SH-SY5Y (cell line): ENCODE data around the gene EVA1B.

Experiments used
- GATA2 ChIP-seq: IDR thresholded peaks from 2 replicates; pipeline ENCODE4 v1.6.1; 2011; ENCODE audit warnings: mild to moderate bottlenecking, low read depth, low read length
- GATA3 ChIP-seq: IDR thresholded peaks from 2 replicates; pipeline ENCODE4 v1.6.1; 2011; ENCODE audit warnings: low read depth, mild to moderate bottlenecking, low read length, moderate library complexity

The EVA1B gene

DNA sequence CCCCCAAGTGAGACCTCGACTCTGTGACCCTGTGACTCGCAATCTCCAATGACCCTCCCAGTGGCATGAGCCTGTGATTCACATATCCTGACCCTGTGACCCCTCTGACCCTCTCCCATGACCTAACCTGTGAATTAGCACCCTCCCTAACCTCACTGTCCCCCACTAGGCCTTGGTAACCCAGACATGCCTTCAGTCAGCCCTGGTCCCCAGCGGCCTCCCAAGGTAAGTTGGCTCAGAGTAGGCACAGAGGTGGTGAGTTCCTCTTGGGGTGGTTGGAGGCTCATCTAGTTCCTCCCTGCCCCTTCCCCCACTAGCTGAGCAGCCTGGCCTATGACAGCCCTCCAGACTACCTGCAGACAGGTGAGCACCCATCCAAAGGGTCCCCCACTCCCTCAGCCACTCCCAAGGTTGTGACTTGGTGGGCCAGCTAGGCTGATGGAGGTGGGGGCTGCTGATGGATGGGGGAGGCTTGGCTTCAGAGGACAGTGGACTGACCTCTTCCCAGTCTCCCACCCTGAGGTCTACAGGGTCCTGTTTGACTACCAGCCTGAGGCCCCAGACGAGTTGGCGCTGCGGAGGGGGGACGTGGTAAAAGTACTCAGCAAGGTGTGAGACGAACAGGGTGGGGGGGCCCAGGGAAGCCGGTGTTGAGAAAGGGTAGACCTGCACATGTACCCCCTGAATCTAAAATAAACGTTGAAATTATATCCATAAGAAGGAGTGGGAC lies 15.7 kb downstream of the EVA1B start:
- TF ChIP-seq GATA2 (no peak), GATA3 (no peak)

DNA sequence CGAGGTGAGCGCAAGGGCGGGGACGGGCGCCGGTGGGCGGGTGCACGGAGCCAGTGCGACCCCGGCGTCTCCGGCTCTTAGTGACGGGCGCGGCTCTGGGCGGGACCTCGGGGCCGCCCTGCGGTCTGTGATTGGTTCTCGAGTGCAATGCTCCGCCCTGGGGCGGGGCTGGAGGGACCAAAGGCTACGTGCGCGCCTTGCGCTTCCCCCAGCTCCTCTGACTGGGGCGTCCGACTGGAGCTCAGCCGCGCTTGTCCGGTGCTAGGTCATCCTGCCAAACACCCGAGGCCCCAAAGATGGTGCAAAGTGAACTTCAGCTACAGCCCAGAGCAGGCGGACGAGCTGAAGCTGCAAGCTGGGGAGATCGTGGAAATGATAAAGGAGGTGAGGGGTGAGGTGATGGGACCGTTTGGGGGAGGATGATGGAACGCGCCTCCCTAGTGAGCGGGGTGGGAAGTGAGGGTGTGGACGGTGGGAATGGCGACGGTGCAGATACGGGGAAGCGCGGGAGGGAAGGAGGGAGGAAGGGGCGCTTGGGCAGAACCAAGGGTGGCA lies 16.5 kb downstream of the EVA1B start:
- TF ChIP-seq GATA3 (no peak), GATA2 (peak; percentile 86)

DNA sequence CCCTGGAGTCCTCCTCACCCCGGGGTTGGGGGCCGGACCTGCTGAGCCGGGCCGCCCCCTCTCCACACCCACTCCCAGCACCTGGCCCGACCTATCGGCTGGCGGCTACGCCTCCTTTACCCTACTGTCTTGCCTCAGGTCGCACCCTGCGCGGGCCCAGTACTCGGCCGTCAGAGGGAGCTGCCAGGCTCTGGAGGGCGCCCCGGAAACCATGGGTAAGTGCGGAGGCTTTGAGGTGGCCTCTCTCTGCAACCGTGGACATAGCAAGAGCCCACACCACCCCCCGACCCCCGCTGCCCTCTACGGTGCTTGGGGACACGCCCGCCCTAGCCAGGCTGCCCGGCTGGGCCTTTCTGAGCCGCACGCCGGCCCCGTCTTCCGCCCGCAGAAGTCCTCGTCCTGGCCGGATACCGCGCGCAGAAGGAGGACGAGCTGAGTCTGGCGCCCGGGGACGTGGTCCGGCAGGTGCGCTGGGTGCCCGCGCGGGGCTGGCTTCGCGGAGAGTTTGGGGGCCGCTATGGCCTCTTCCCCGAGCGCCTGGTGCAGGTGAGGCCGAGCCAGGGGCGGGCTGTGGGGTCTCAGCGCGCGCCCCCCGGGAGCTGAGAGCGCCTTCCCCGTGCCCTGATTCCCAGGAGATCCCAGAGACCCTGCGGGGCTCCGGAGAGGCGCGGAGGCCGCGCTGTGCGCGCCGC lies 17.1 kb downstream of the EVA1B start, which contains the start of gene SH3D21:
Gene SH3D21 (plus strand): TSS at position 159 of the 692 bp plus-strand sequence. CDS start 53 bp downstream, at position 212.
- no peak for TF ChIP-seq GATA3
- TF ChIP-seq GATA2 = no peak

DNA sequence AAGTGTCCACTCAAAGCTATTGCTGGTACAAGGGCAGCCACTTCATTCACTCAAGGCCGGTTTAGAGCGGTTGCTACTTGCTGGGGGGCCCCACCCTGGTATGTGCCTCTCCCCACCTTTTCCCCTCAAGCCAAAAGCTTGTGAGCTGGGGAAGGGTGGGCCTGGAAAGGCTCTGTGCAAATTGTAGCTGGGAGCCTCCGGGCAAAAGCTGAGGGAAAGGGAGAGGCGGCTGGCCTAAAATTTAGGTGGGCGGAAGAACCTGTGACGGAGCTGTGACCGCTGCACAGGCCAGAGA lies 17.6 kb downstream of the EVA1B start:
- TF ChIP-seq GATA3 = no peak
- TF ChIP-seq GATA2 = no peak

DNA sequence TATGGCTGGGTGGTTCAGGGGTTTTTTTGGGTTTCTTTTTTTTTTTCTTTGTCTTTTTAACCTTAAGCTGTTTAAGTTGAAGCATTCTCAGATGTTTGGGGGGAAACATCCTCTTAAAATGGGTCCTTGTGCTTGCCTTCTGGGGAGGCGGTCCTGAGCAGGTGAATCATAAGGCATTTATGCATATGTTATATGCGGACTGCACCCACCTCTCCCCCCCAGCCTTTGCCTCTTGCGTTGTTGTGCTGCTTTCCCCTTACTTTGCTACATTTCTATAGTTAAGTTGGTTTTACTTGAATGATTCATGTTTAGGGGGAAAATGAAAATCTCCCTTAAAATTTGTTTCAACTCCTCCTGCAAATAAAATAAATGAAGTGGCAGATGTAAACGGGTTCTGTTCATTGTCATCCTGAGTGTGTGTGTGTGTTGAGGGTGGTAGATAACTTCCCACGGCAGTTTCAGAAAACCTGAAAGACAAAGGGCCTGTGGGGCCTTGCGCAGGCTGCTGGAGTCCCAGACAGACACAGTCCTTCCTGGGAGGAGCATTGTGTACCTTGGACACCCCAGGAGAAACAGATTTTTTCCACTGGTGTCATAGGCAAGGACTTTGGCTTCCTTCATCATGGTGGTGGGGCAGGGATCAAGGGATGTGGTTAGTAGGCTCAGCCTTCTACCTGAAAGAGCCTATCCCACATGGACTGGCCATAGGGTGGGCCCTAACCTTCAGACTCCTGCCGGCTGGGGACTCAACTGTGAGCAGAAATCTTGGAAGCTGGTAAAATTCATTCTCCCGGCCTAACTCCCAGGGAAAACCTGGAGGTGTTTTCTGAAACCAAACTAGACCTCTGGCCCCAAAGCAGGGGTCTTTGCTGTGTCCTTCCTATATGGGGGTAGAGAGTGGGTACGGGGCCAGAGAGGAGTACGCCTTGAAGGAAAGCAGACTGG lies 18.2 kb downstream of the EVA1B start:
- no peak for TF ChIP-seq GATA3

DNA sequence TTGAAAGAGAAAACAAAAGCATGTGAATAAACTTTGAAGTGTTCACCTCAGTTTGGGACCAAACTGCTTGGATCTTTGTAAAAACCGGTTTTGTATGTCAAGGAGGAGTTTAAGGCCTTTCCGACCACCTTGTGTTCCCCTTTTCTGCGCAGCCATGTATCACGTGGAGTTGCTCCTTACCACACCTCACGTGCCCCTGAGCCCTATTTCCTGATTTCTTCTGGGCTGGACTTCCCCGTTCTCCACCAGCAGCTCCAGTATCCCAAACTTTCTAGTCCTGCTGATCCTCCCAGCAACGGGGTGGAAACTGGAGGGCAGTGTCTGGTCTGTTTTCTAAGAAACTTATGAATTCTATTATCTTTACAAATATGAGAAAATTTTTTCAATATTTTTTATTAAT lies 18.9 kb downstream of the EVA1B start:
- TF ChIP-seq GATA3 (no peak), GATA2 (no peak)

DNA sequence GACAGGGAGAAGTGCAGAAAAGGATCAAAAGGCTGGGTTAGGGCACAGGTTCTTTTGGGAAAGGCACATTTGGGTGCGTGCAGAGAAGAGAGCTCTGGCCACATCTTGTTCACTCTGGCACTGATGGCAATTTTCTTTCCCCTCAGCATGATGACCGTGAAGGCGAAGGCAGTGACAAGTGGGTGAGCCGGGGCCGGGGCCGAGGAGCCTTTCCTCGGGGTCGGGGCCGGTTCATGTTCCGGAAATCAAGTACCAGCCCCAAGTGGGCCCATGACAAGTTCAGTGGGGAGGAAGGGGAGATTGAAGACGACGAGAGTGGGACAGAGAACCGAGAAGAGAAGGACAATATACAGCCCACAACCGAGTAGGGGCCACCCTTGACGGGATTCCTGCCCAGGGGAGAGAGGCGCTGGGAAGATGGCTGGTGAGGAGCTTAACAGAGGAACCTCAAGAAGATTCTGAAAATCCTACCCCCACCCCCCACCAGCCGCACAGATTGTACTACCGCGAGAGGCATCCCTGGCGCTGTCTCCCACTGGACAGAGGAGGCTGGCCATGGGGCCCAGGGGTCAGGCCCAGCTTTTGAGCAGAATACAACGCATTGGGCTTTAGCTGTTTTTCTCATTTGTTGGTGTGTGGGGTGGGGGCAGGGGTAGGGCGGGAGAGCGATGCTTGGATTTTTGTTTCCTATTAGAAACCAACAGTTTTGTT lies 19.6 kb downstream of the EVA1B start:
- TF ChIP-seq GATA2 = no peak
- TF ChIP-seq GATA3 = no peak

DNA sequence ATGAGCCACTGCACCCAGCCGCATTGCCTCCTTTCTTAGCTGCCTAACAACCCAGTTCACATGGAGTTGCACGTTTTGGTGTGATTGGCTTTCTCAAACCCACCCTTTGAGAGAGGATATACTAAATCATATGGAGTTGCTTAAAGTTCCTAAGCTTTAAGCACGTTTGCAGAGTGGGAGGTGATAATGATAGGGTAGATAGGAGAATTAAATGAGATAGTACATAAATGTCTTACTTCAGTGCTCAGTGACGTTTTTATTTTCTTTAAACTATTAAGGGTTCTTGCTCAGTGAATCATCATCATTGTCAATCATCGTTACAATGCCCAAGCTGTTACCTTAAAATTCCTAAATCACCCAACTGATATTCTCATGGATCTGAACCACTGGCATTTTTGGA lies 20.2 kb downstream of the EVA1B start:
- no peak for TF ChIP-seq GATA2
- TF ChIP-seq GATA3 = no peak

DNA sequence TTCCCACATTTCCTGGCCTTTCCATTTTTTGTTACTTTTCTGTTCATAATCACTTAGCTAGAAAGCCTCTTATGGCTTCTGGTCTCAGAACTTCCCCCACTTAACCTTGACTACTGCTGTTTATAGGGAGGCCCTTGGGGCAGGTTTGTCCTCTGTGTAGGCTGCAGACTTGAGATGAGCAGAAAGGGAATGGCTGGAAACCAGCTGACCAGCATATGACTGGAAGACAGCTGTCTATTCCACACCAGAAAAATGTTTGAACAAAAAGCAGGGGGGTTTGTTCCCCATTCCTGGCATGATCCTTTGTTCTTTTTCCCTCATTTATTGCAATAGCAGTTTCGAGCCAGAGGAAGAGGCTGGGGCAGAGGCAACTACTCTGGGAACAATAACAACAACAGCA lies 22.2 kb downstream of the EVA1B start:
- no peak for TF ChIP-seq GATA2
- TF ChIP-seq GATA3 = no peak

DNA sequence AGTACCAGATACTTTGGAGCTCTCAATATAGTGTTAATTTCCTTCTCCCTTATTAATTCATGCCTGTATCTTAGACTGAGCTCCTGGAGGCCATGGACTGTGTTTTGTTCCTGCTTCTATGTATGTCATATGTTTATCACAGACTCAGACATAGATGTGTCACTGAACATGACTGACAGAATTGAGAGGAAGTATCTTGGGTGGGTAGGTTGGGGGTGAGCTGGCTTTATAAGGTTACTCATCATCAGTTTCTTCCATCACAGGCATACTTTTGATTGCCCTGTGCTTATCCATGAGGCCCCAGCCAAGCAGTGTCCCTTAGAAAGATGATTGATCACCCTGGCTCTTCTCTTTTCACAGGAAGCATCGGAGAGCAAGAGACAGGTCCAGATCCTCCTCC lies 22.9 kb downstream of the EVA1B start:
- TF ChIP-seq GATA2 (no peak), GATA3 (no peak)

DNA sequence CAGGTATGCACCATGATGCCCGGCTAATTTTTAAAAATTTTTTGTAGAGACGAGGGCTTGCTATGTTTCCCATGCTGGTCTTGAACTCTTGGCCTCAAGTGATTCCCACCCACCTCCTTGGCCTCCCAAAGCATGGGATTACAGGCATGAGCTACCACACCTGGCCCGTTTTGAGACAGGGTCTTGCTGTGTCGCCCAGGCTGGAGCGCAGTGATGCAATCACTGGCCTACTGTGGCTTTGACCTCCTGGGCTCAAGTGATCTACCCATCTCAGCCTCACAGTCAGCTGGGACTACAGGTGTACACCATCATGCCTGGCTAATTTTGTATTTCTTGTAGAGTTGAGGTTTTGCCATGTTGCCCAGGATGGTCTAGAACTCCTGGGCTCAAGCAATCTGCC lies 24.8 kb downstream of the EVA1B start:
- TF ChIP-seq GATA3 = no peak
- no peak for TF ChIP-seq GATA2

DNA sequence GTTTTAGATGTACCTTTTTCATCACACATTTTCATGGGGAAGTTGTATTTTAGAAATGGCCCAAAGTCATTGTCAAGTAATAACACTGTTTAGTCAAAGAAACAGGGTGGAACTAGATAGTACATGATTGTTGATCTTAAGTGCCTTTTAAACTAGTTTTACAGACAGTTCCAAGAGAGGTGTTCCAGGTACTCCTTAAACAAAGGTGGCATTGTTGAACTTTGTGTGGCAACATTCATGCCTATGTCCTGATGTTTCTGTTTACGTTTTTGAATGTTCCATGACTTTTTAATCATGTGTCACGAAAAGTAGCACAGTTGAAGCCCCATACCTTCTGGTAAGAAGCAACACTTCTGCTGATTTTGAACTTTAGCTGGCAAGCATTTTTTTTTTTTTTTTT lies 26.4 kb downstream of the EVA1B start:
- no peak for TF ChIP-seq GATA2
- TF ChIP-seq GATA3 = no peak

DNA sequence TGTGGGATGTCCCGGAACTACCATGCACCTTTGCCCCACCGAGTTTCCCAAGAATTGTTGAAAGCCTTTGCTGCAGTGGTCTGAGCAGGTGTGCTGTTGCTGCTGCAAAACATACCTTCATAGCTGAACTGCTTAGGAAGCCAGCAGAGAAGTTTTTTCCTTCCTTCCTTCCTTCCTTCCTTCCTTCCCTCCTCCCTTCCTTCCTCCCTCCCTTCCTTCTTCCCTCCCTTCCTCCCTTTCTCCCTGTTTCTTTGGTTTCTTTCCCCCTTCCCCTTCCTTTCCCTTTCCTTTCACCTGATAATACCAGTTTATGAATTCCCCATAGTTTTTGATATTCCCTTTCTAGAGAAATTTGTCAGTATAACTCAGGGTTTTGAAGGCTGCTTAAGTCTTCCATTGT lies 28.1 kb downstream of the EVA1B start:
- TF ChIP-seq GATA2 = no peak
- TF ChIP-seq GATA3 = no peak

DNA sequence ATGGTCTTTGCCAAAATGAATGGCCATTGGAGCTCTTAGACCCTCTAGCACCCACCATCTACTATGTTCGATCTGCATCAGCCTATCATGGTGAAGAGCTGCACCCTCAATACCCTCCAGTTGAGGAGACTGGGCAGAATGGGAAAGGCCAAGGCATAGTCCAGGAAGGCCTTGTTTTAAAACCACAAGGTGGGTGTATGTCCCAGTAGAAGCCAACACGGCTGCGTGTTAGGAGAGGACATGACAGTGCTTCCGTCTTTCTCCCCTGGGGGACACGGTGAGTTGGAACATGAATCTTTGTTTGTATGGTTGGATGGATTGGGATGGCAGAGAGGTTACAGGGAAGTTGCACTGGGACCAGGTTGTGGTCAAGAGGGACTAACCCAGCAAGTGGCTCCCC lies 35.9 kb downstream of the EVA1B start:
- TF ChIP-seq GATA2 = no peak
- no peak for TF ChIP-seq GATA3

DNA sequence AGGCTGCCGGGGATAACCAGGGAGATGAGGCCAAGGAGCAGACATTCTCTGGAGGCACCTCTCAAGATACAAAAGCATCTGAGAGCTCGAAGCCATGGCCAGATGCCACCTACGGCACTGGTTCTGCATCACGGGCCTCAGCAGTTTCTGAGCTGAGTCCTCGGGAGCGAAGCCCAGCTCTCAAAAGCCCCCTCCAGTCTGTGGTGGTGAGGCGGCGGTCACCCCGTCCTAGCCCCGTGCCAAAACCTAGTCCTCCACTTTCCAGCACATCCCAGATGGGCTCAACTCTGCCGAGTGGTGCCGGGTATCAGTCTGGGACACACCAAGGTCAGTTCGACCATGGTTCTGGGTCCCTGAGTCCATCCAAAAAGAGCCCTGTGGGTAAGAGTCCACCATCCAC lies 36.6 kb downstream of the EVA1B start:
- TF ChIP-seq GATA2 (no peak), GATA3 (no peak)
